Stimulated activated CD8-positive, alpha-beta memory T cell treated with anti-CD3 and anti-CD28 coated beads, Interleukin-15, amount 100 ng/mL, for 1 hour (primary cell): ENCODE measurements around the gene NTF3.

Source experiments
- DNase-seq: peaks from one replicate; pipeline ENCODE4 v3.0.0-alpha.2; 2020; ENCODE audit warnings: low read depth

NTF3 gene

GRCh38 chr12:5432011-5432400 lies at the start of gene NTF3:
Gene NTF3 (plus strand): TSS chr12:5432108. CDS start chr12:5432325, 217 bp downstream.
- no peak for DNase-seq

DNA sequence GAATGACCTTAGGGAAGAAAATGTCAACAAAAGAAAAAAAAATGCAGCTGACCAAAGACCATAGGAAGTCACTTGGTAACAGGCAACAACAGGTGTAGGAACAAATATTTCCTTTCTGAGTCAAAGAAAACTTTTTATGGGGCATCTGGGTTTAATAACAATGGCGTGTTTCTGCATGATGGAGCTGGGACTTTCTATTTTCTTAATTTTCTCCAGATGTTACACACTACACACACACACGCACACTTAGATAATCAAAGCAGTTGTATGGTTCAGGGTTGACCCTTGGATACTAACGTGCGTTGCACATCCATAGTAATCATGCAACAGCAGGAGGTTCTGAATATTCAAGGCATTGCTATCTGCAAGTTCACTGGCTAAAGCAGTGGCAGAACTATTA lies 47.9 kb upstream of the NTF3 start:
- DNase-seq, result no peak

DNA sequence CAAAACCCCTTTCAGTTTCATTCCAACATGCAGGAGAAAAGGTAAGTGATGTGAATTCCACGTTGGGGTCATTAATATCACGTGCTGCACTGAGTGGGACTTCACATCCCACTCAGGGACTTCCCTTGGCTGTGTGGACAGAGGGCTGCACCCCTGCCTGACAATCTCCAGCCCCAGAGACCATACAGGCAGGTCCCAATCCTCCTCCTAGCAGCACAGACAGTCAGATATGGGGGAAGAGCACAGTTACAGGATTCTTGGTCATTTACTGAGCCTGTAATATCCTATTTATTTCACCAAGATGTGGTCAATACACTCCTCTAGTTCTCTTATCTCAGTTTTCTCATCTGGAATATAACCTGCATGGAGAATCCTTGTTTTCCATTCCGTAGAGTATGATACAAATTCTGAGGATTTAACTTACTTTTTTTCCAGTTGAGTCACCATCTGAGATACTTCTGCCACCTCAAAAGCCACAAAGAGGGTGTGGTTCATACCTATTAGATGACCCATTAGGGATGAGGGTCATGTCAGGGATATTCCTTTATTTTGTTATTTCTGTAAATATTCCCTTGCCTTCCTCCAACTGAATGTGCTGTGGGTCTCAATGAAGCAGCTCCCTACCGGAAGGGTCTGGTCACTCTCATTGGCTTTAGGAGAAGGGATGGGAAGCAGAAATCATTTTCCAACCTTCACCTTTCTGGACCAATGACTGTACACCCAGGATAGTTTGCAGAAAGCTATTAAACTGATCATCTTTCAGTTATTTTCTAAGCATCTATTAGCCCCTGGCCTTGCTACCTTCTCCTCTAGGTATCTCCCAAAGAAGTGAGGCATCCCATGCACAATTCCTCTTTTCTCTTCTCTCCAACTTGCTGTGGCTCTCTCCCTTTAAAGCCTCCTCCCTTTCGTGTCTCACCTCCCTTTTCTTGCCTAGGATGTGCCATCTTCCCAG lies 43.0 kb upstream of the NTF3 start:
- no peak for DNase-seq

DNA sequence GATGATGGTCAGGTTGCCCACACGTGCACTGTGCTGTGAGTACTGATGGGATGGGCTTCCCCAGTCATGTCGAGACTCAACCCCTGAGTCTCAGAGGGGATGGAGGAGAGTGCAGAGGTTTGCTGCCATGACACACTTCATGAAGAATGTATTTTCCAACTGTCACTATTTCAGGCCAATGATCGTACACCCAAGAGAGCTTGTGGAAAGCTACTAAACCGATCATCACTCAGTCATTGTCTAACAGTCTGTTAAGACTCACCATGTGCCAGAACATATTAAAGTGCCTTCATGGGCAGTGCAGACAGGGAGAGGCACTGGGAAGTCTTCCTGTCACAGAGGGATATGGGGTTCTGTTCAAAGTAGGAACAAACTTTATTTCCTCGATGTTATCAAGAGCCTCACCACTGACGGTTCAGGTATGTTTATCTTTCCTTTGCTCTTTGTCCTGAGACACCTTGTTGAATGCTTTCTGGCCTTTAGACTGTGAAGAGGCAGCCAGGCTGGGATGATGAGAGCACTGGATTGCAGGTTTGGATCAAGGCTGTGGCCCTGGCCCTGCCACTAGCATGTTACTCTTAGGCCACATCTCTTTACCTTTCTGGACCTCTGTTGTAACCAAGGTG lies 41.6 kb upstream of the NTF3 start:
- no peak for DNase-seq

DNA sequence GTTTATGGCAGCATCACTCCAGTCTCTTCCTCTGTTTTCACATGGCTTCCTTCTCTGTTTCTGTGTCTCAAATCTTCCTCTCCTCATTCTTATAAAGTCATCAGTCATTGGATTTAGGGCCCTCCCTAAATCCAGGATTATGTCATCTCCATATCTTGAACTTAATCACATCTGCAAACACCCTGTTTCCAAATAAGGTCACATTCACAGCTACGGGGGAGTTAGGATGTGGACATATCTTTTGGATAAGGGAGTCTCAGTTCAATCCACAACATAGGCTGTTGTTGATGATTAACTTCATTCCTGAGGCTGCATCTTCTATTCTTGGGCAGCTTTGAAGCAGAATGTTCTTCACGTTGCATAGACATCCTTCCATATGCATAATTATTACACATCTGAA lies 40.3 kb upstream of the NTF3 start:
- no peak for DNase-seq

DNA sequence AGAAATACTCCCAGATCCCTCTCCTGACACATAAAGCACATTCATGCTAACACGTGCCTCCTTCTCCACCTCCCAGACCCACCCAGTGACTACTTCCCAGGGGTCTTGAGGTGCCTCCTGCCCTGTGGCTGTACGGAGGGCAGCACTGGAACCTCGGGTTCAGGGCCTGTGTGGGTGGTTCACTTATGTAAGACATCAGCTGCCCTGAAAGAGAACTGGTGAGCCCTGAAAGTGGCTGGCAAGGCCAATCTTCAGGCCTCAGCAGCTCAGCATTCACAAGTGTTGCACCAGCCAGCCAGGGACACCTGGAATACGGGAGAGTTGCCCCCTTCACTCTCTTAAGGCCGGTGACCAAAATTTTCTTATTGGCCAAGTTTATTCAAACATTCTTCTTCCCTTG lies 38.9 kb upstream of the NTF3 start:
- DNase-seq, result no peak

GRCh38 chr12:5395443-5396271 lies 36.3 kb upstream of the NTF3 start:
- no peak for DNase-seq

DNA sequence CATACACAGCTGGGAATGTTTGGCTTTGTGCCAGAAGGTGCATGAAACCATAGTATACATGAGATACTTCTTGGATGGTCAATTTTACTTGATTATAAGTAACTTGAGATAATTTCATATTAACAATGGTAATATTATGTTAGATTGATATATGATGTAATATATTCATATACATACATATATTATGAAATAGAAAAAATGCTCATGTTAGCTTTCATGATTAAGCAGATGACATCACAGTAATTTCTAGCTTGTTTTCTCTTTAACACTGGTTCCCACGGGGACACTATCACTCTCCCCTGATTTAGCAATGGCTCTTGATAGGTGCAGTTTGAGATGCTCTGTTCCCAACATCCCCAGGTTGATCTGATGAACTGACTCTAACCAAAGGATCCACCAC lies 35.4 kb upstream of the NTF3 start:
- no peak for DNase-seq

DNA sequence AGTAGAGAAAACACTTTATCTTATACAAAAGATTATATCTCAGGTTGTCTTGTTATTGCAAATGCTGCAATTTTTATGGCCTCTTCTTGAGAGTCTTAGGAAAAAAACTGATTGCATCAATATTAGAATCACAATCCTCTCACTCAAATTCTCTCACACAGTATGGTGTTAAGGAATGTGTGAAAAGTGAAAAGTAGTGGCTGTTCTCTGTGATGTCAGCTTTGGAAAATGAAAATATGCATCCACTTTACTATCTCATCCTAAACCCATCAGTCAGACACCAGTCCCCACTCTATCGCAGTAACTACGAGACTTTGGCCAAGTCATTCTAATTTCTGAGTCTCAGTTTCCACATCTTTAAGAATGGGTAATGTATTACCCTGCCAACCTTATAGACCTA lies 32.6 kb upstream of the NTF3 start:
- DNase-seq, result no peak

DNA sequence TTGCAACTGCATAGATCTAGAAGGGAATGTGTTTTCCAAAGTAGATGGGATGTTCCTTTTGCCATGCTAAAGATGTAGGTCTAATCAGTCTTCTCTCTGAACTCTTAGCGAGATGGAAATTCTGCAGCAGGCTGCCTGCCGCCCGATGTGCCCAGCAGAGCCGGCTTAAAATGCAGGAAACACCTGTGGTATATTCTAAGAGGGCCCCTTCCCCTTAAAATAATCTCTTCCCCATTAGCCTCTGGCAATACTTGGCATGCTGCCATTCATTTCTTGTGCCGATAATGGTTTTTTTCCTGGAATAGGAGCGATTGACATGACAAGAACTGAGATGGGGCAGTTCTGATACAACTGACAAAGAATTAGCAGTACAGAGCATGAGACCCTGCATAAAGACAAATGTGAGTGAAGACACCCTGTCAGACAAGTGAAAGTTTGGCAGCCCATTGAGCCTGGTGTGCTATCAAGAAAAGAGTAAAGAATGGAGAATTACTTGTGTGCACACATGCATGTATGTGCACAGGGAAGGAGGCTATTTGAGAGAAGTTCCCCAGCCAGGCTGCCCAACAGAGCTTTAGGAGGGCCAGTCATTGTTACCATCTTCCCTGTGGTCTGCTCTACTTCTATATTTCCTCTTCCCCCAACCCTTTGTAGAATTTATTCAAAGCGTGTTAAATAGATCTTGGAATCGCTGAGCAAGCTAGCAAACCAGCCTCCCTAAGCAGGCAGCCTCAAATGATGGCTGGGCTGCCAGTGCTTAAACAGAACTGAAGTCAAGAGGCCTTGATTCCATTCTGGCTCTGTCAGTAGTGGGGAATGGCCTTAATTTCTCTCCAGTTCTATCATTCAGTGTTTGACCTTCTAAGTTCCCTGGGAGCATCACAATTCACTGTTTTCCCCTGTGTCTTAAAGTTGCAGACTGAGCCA lies 29.6 kb upstream of the NTF3 start:
- DNase-seq, result no peak

DNA sequence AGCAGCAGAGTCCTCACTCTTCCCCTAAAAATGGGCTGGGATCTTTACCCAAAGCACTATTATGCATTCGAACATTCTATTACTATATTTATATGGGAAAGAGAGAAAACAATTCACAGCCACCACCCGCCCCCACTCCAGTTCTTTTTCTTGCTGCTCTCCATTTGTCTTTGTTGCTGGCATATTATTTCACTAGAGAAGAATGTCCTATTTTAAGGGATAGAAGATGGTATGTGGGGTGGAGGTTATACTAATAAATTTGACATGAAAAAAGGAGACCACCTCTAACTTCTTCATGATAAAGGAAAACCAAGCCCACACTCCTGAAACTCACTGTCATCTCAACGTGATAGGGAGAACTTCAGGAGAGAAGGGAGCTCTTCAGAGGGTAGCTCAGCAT lies 28.5 kb upstream of the NTF3 start:
- DNase-seq, result no peak

DNA sequence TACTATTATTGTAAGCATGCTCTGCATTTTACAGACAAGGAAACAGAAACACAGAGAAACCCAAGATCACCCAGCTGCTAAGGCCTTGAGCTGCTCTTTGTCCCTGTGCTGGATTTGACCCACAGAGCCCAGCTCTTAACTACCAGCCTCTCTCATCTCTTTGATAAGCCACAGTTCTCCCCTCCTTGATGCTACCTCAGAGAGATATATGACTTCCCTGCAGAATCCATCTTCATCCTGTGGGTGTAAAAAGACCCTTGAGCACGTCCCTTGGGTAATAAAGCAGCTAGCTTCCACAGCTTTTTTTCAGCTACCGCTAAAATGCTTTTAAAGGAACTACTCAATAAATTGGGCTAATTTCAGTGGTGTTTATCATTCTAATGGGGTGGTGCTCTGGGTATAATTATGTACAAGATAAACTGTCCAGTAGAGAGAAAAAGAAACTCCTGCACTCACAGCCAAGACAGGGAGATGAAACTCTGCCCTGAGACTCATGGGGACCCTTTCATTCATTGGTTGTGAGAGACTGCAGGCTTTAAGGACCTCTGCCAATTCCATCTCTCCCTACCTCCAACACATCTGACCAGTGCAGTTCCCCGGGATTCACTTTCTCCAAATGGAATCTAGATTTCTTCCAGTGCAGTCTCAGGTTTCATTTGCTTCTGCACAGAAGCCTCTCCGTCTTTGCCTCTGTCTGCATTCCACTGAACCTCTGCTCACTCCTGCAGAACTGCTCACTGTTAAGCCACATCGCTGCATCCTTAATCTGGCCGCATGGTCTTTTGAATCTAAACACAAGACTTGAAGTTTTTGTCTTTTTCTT lies 24.7 kb upstream of the NTF3 start:
- no peak for DNase-seq

GRCh38 chr12:5409619-5410018 lies 22.3 kb upstream of the NTF3 start:
- DNase-seq, result no peak

DNA sequence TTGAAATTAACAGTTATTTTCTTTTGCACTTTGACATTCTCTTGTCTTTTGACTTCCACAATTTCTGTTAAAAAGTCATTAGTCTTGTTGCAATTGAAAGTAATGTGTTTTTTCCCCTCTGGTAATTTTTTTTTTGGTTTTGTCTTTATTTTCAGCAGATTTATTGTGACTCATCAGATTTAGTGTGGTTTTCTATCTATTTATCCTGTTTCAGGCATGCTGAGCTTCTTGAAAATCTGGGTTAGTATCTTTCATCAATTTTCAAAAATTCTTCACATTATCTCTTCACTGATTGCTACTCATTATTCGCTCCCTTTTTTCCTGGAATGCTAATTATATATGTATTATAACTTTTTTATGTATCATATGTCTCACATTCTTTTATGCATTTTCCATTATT lies 15.3 kb upstream of the NTF3 start:
- DNase-seq, result no peak

- DNase-seq, result no peak
Observed at GRCh38 chr12:5417500-5417899, 14.4 kb upstream of the NTF3 start.

GRCh38 chr12:5428332-5429221 lies 3.3 kb upstream of the NTF3 start:
- no peak for DNase-seq

- DNase-seq, result no peak
Observed at GRCh38 chr12:5429741-5430557, 2.0 kb upstream of the NTF3 start.
